Activated T-cell treated with anti-CD3 and anti-CD28 coated beads, Interleukin-2, amount 50 U/mL, for 72 hours (primary cell): Measurements from ENCODE around the gene STAT2. TPM values are rescaled to one million over a fixed set of nuclear protein-coding genes. Genes with fewer than 3 reads are reported as not detected.
"Not testable (repeated sequence)": the region's sequence is repeated elsewhere in the genome, so short reads cannot be mapped to it uniquely, and the experiment has no call there.

Source experiments
- ATAC-seq, 2 donors: fragments of 150-1000 bp; cut with Tn5 transposase; replicated peaks in 1 of 2; 2 replicates each; pipeline ENCODE4 v1.10.0; 2021; ENCODE audit warnings: moderate library complexity in 2 of 2, mild to moderate bottlenecking in 1 of 2
- DNase-seq, 2 donors: peaks; one replicate each; pipeline ENCODE4 v3.0.0; 2021 to 2022; ENCODE audit warnings: mixed read lengths in 1 of 2
- H3K27ac Mint-ChIP-seq: one replicate; pipeline ENCODE4 v1.8.0; 2022; ENCODE audit warnings: mild to moderate bottlenecking, moderate library complexity, mixed read lengths
- H3K27me3 Mint-ChIP-seq: one replicate; pipeline ENCODE4 v1.8.0; 2022; ENCODE audit warnings: low read depth, mixed read lengths
- H3K36me3 Mint-ChIP-seq, 2 donors: one replicate each; pipeline ENCODE4 v1.8.0; 2022; ENCODE audit warnings: mixed read lengths in 2 of 2, mild to moderate bottlenecking in 1 of 2; ENCODE audit not compliant: insufficient read depth in 2 of 2
- H3K4me1 Mint-ChIP-seq: one replicate; pipeline ENCODE4 v1.8.0; 2022; ENCODE audit warnings: low read depth, mixed read lengths
- H3K4me3 Mint-ChIP-seq, 2 donors: one replicate each; pipeline ENCODE4 v1.8.0; 2022; ENCODE audit warnings: mild to moderate bottlenecking in 2 of 2, mixed read lengths in 2 of 2, moderate library complexity in 2 of 2
- H3K9me3 Mint-ChIP-seq, 2 donors: one replicate each; pipeline ENCODE4 v1.8.0; 2022; ENCODE audit warnings: mixed read lengths in 2 of 2
- total RNA-seq, 2 donors: library from RNA; stranded (reverse); gene quantifications; one replicate each; pipeline ENCODE4 v1.2.3, GENCODE V29; 2022

STAT2 gene
- total RNA-seq, 2 donors from 2014 or later: 121 to 142 TPM

DNA sequence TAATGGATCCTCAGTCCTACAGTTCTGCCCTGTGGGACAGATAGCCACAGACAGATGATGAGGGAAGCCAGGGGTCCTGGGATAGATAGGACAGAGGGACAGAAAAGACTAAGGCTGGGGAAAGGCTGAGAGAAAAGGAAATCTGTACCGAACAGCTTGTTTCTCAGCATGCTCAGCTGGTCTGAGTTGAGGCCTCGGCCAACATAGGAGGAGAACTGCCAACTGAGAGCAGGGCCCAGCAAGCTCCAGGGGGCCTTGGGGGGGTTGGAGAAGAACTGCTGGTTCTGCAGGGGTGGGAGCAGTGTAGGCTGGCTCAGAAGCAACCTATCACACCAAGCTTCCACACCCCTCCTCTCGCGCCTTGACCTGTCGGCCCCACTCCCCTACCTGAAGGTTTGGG lies 11.1 kb downstream of the STAT2 start:
- Mint-ChIP-seq H3K9me3 (no peaks in the 10 kb centered on the region), H3K4me3 (no peak overlapping the region), H3K36me3 (peaks cover 11 to 28% of the 10 kb centered on the region in 2 donors), H3K27me3 (no peaks in the 10 kb centered on the region), H3K27ac (no peak overlapping the region), H3K4me1 (no peaks in the 10 kb centered on the region)
- no peak for ATAC-seq
- DNase-seq: no peak

DNA sequence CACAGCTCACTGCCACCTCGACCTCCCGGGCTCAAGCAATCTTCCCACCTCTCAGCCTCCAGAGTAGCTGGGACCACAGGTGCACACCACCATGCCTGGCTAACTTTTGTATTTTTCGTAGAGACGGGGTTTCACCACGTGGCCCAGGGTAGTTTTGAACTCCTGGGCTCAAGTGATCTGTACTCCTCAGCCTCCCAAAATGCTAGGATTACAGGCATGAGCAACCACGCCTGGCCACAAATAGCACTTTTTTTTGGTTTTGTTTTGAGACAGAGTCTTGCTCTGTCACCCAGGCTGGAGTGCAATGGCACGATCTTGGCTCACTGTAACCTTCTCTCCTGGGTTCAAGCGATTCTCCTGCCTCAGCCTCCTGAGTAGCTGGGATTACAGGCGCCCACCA lies 12.7 kb downstream of the STAT2 start:
- H3K4me1 Mint-ChIP-seq, H3K27me3 Mint-ChIP-seq, H3K4me3 Mint-ChIP-seq, H3K27ac Mint-ChIP-seq, DNase-seq, H3K9me3 Mint-ChIP-seq, ATAC-seq: not testable (repeated sequence)
- H3K36me3 Mint-ChIP-seq: peaks cover 13 to 32% of the 10 kb centered on the region in 2 donors

DNA sequence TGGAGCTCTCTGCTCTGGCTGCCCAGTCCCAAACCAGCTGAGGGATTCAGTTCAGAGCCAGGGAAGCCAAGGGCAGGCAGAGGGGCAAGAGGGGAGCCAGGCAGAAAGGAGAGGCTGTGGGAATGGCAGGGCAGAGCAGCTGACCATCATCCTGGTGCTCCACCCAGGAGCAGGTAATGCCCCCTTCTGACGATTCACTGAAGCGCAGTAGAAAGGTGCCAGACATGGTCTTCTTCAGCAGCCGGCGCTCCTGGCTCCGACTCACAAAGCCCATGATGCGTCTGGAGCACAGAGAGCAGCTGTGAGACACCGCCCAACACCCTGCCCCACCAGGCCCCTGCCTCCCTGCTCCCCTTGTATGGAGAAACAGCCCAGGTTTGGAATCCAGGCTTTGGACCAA lies 13.2 kb downstream of the STAT2 start:
- DNase-seq (no peak), ATAC-seq (peak in 1 of 2 donors; percentile 55)
- Mint-ChIP-seq H3K4me1 (no peaks in the 10 kb centered on the region), H3K4me3 (no peak overlapping the region), H3K27ac (no peak overlapping the region), H3K36me3 (peaks cover 13 to 32% of the 10 kb centered on the region in 2 donors), H3K27me3 (no peaks in the 10 kb centered on the region), H3K9me3 (no peaks in the 10 kb centered on the region)

DNA sequence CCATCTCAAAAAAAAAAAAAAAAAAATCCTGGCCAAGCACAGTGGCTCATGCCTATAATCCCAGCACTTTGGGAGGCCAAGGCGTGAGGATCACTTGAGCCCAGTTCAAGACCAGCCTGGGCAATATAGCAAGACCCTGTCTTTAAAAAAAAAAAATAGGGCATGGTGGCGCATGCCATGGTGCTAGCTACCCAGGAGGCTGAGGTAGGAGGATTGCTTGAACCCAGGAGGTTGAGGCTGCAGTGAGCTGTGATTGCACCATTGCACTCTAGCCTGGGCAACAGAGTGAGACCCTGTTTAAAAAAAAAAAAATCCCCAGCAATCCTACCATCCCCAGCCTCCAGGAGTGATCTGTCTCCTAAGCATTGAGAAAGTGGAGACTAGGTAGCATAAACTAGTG lies 17.6 kb downstream of the STAT2 start:
- H3K27ac Mint-ChIP-seq, DNase-seq: not testable (repeated sequence)
- H3K36me3 Mint-ChIP-seq: peaks cover 4 to 28% of the 10 kb centered on the region in 2 donors

DNA sequence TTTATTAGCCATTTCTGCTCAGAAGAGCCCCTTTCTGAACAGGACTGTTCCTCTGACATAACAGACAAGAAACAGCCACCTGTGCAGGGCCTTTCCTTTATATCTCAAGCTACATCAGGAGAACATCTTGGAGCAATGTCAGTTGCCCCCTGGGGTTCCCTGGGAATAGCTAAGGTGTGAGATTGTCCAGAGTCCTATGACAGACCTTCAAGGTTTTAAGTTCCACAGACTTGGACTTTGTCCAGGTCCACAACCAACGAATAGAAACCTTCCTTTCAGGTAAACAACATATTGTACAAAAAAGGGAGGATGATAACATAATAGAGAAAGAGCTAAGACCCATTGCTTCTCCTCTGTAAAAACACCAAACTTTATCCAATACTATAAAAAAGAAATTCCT lies 18.3 kb downstream of the STAT2 start:
- ATAC-seq (no peak), DNase-seq (no peak)
- Mint-ChIP-seq H3K4me1 (peaks cover 45% of the 10 kb centered on the region), H3K36me3 (peaks cover 4 to 28% of the 10 kb centered on the region in 2 donors), H3K4me3 (no peak overlapping the region), H3K27me3 (no peaks in the 10 kb centered on the region), H3K27ac (peak overlapping the region; percentile 20), H3K9me3 (no peaks in the 10 kb centered on the region)

More for the DNA sequence above, 17.6 kb downstream of the STAT2 start:
- not testable (repeated sequence) for H3K27me3 Mint-ChIP-seq, H3K9me3 Mint-ChIP-seq, ATAC-seq, H3K4me3 Mint-ChIP-seq
- H3K4me1 Mint-ChIP-seq: peaks cover 38% of the 10 kb centered on the region

DNA sequence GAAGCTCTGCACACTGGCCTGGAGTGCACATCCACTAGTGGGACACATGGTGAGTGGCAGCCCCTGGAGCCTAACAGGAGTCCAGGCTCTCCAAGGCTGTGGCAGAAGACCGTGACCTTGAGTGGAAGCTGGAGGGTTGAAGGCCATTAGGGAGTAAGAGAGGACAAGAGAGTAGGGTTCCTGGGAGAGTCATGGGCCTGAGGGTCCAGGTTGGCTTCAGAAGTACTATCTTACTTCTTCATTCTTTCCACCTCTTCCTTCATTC lies 20.8 kb downstream of the STAT2 start:
- H3K4me1 Mint-ChIP-seq: peaks cover 57% of the 10 kb centered on the region
- H3K27me3 Mint-ChIP-seq: no peaks in the 10 kb centered on the region
- no peak for ATAC-seq
- no peaks in the 10 kb centered on the region for H3K9me3 Mint-ChIP-seq
- peaks cover 4 to 16% of the 10 kb centered on the region in 2 donors for H3K36me3 Mint-ChIP-seq
- H3K27ac Mint-ChIP-seq: peak overlapping the region; percentile 93
- no peak for DNase-seq
- peak overlapping the region; percentile 80 to 99 for H3K4me3 Mint-ChIP-seq

DNA sequence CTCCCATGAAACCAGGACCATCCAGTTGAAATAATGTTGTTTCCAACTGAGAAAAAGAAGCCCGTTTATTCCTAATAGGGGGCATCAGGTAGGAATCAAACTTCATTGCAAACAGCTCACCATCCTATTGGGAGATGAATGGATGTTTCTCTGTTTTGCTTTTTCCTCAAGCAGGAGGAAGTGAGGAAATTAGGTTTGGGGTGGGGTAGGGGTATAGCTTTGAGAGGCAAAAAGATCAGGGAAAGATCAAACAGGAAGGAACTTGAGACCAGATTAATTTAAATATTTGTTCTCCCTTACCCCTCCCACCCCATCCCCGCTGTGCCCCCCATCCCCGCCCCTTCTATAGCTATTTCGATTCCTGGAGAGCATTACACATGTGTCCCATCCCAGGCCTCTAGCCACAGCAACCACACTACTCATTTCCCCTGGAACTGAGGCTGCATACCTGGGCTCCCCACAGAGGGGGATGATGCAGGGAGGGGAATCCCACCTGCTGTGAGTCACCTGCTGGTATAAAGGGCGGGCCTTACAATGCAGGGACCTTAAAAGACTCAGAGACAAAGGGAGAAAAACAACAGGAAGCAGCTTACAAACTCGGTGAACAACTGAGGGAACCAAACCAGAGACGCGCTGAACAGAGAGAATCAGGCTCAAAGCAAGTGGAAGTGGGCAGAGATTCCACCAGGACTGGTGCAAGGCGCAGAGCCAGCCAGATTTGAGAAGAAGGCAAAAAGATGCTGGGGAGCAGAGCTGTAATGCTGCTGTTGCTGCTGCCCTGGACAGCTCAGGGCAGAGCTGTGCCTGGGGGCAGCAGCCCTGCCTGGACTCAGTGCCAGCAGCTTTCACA lies 21.4 kb downstream of the STAT2 start, which contains the start of gene IL23A:
Gene IL23A, plus strand, starts transcription at position 577 of the 850 bp plus-strand sequence. Its CDS starts 161 bp downstream, at position 738.
- peak within 1 kb of the TSS; percentile 80 to 99 for H3K4me3 Mint-ChIP-seq
- peak; percentile 83 to 85 for ATAC-seq
- peaks cover 60% of the 10 kb centered on the region for H3K4me1 Mint-ChIP-seq
- H3K9me3 Mint-ChIP-seq: no peaks in the 10 kb centered on the region
- peak; percentile 89 to 95 for DNase-seq
- peak within 1 kb of the TSS; percentile 93 for H3K27ac Mint-ChIP-seq
- H3K36me3 Mint-ChIP-seq: peaks cover 4 to 16% of the 10 kb centered on the region in 2 donors
- H3K27me3 Mint-ChIP-seq: no peaks in the 10 kb centered on the region

DNA sequence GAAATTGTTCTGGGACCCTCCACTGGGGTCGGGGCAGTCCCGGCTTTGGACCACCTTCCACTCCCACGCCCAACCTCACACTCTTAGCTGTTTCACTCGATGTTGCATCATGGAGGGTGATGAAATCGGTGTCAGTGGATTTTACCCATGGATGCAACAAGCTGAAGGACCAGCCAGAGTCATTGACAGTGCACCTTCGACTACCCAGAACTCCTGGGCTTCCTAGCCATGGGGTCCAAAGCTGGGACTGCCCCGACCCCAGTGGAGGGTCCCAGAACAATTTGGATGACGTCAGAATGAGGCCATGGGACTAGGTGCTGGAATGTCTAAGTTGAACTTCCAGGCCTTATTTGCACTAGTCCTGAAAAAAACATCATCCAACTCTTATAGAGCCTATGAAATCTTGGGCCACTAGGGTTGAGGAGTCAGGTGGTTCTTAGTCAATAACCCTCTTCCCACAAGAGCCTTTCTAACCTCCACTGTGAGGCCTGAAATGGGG lies 22.1 kb downstream of the STAT2 start:
- H3K36me3 Mint-ChIP-seq: peaks cover 3 to 14% of the 10 kb centered on the region in 2 donors
- no peaks in the 10 kb centered on the region for H3K9me3 Mint-ChIP-seq
- peak overlapping the region; percentile 38 to 99 for H3K4me3 Mint-ChIP-seq
- H3K27ac Mint-ChIP-seq: peak overlapping the region; percentile 42
- ATAC-seq: no peak
- no peaks in the 10 kb centered on the region for H3K27me3 Mint-ChIP-seq
- no peak for DNase-seq
- H3K4me1 Mint-ChIP-seq: peaks cover 65% of the 10 kb centered on the region

DNA sequence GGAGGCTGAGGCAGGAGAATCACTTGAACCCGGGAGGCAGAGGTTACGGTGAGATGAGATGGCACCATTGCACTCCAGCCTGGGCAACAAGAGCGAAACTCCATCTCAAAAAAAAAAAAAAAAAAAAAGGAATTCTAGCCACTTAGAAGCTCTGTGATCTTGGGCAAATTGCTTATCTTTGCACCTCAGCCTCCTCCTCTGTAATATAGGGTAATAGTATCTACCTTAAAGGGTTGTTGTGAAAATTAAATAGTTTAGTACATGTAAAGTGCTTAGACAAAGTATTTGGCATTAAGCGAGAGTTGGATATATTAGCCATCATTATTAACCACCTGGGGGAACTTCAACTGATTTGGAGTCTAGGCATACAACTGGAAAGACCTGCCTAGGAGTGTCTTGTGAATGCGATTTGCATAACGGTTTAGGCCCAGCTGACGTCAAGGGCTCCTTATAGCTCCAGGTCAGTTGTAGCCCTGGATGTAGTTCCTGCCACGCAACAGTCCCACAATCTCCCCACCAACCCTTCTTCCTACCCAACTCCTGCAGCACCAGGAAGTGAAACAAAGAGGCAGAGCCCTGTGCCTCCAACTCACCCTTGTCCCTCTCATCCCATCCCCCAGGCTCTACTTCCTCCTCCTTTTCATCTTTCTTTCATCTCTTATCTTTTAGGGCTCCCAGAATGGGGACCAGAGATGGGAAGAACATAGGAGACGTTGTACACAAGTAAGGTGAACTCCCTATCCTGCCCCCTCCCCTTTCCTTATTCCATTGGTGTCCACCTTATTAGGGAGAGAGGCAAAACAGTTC lies 23.3 kb downstream of the STAT2 start:
- peak overlapping the region; percentile 36 for H3K27ac Mint-ChIP-seq

DNA sequence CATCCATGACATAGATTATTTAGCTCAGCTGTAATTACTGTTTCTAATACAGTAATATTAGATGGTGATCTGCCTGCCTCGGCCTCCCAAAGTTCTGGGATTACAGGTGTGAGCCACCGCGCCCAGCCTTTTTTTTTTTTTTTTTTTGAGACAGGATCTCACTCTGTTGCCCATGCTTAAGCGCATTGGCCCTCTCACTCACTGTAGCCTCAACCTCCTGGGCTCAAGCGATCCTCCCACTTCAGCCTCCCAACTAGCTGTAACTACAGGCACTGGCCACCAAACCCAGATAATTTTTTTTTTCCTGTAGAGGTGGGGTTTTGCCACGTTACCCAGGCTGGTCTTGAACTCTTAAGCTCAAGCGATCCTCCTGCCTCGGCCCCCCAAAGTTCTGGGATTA lies 24.4 kb downstream of the STAT2 start:
- Mint-ChIP-seq H3K4me3 (peak overlapping the region in 1 of 2 donors; percentile 7), H3K4me1 (peaks cover 70% of the 10 kb centered on the region), H3K36me3 (peaks cover 3 to 19% of the 10 kb centered on the region in 2 donors)
- H3K27ac Mint-ChIP-seq, H3K9me3 Mint-ChIP-seq, ATAC-seq, DNase-seq, H3K27me3 Mint-ChIP-seq: not testable (repeated sequence)

More for the DNA sequence above, 23.3 kb downstream of the STAT2 start:
- Mint-ChIP-seq H3K4me1 (peaks cover 77% of the 10 kb centered on the region), H3K9me3 (no peaks in the 10 kb centered on the region), H3K4me3 (no peak overlapping the region), H3K27me3 (no peaks in the 10 kb centered on the region), H3K36me3 (peaks cover 3 to 19% of the 10 kb centered on the region in 2 donors)
- no peak for DNase-seq
- no peak for ATAC-seq

DNA sequence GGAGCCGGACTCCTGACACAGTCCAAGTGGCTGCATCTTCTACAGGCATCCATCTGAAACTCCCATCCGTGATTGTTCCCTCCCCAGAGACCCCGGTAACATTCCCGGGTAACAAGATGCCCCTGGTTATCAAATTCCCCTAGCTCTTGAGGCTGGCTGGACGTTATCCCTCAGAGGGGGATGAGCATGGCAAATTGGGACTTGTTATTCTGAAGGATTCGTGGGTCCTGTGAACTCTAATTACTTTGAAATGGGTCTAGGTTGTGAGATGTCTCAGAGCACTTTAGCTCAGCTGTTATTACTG lies 25.5 kb downstream of the STAT2 start:
- ATAC-seq: no peak
- H3K27ac Mint-ChIP-seq: peak overlapping the region; percentile 99
- H3K36me3 Mint-ChIP-seq: peaks cover 3 to 14% of the 10 kb centered on the region in 2 donors
- peaks cover 60% of the 10 kb centered on the region for H3K4me1 Mint-ChIP-seq
- DNase-seq: no peak
- H3K27me3 Mint-ChIP-seq: no peaks in the 10 kb centered on the region
- peak overlapping the region; percentile 97 to 99 for H3K4me3 Mint-ChIP-seq
- H3K9me3 Mint-ChIP-seq: no peaks in the 10 kb centered on the region

DNA sequence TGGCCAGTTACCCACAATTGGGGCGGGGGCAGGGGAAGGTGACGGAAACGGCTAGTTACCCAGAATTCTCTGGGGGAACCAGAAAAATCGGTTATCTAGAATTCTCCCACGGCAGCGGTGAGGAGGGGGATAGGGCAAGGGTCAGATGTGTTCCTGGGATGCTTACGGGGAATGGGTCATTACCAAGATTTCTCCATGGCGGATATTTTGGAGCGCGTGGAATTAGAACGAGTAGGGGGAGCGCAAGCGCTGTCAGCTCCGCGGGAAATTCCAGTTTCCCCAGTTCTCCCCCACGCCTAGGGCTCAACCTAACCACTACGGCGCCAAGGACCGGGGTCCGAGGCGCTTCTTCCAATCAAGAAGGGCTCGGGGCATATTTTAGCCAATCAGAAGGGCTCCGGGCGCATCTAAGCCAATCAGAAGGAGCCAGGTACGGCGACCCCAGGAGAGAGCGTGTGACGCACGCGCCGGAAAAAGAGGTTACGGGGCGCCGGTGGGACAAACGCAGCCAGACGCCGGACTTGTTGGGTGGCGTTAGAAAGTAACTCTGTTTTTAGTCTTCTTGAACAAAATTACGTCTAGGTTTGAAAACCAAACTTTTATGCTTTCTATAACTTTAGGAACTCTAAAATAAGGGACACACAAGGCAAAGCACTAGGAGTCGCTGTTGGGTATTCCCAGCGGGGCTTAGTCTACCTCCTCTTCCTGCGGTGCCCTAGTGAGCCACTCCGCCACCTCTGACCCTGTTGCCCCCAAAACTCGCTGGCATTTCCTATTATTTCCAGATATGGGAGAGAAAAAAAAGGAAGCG lies 26.0 kb downstream of the STAT2 start, which contains the start of gene PAN2:
Gene PAN2, minus strand, starts transcription at position 322 of the 811 bp plus-strand sequence. CDS start 906 bp downstream, outside the sequence.
- peaks cover 55% of the 10 kb centered on the region for H3K4me1 Mint-ChIP-seq
- DNase-seq (peak; percentile 95), ATAC-seq (peak; percentile 89 to 90)
- peaks cover 3 to 11% of the 10 kb centered on the region in 2 donors for H3K36me3 Mint-ChIP-seq
- H3K27me3 Mint-ChIP-seq: no peaks in the 10 kb centered on the region
- peak within 1 kb of the TSS; percentile 97 to 99 for H3K4me3 Mint-ChIP-seq
- H3K9me3 Mint-ChIP-seq: no peaks in the 10 kb centered on the region
- peak within 1 kb of the TSS; percentile 99 for H3K27ac Mint-ChIP-seq
